ENCODE results near the gene PCBP3. TPM values are rescaled to one million over a fixed set of nuclear protein-coding genes. Genes with fewer than 3 reads are reported as not detected.

The PCBP3 gene
- total RNA-seq, 2 donors from 2014 or later, result 0.77 to 17.2 TPM

DNA sequence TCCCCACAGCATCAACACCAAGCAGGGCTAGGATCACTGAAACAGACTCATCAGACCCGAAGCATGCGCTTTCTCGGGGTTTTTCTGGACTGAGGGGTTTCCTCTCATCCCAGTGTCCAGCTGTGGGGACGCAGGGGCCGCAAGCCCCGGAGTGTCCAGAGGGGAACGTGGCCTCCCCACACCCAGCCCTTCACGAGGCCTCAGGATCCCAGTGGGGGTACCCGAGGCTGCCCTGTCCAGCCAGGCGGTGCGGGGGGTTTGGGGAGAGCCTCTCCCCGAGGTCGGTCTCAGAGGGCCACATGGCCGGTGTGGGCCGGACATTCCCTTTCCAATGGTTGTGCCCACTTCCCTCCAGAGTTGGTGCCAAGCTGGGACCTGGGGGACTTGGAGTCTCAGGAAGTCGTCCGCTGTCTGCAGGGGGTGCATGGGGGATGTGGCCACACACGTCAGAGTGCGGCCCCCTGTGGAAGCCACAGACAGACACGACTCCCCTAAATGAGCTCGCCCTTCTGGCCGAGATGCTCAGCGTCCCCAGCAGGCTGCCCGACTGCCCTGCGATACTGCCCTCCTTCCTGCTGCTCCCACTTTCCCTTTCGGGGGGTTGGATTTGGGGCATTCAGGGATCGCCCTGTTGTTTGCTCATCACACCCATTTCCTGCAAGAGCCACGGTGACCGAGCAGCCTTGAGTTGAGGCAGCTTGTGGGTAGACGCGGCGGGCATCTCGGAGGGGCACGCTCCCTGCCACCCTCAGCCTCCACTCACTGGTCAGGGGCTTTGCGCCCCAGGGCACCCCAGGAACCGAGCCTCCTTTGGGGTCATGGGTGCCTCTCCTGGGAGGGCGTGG lies 342.2 kb downstream of the PCBP3 start:
- 91% methylated on average over 37 of the region's 37 CpGs for WGBS
- Histone ChIP-seq H3K9me3 (no peaks in the 10 kb centered on the region), H3K4me3 (no peak overlapping the region), H3K27me3 (replicated peaks; ENCODE audit: insufficient read depth) (no peaks in the 10 kb centered on the region), H3K36me3 (peaks cover 4 to 6% of the 10 kb centered on the region in 2 donors), H3K27ac (no peak overlapping the region), H3K4me1 (replicated peaks) (no peaks in the 10 kb centered on the region)
- TF ChIP-seq, protein P1, sequence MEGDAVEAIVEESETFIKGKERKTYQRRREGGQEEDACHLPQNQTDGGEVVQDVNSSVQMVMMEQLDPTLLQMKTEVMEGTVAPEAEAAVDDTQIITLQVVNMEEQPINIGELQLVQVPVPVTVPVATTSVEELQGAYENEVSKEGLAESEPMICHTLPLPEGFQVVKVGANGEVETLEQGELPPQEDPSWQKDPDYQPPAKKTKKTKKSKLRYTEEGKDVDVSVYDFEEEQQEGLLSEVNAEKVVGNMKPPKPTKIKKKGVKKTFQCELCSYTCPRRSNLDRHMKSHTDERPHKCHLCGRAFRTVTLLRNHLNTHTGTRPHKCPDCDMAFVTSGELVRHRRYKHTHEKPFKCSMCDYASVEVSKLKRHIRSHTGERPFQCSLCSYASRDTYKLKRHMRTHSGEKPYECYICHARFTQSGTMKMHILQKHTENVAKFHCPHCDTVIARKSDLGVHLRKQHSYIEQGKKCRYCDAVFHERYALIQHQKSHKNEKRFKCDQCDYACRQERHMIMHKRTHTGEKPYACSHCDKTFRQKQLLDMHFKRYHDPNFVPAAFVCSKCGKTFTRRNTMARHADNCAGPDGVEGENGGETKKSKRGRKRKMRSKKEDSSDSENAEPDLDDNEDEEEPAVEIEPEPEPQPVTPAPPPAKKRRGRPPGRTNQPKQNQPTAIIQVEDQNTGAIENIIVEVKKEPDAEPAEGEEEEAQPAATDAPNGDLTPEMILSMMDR (IDR thresholded peaks at IDR 0.05), result no peak
- no peak for TF ChIP-seq POLR2AphosphoS5 (IDR thresholded peaks at IDR 0.05)
- no peak for TF ChIP-seq POLR2A (IDR thresholded peaks at IDR 0.05)
- no peak for DNase-seq (ENCODE audit: low spot score)
- intact Hi-C loops (cut with DNase I), result no loop called here

DNA sequence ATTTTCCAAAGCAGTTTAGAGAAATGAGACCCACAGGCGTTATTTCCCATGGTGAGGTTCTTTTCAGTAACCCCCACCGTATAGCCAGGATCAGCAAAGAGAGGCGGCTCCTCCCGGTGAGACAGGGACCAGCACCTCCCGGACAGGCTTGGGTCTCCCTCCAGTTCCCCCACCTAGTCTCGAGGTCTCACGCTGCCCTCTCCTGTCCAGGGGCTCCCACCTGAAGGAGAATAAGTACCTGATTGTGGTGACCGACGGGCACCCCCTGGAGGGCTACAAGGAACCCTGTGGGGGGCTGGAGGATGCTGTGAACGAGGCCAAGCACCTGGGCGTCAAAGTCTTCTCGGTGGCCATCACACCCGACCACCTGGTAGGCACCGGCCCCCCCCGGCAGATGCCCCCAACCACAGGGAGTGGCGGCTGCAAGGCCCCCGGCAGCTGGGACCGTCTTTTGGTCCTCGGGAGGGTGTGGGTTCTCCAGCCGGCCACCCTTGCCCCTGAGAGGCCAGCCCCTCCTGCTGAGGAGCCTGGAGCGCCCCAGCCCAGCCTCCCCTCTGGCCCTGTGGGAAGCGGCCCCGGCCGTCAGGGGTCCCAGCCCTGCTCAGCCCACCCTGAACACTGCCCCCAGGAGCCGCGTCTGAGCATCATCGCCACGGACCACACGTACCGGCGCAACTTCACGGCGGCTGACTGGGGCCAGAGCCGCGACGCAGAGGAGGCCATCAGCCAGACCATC lies 343.0 kb downstream of the PCBP3 start:
- intact Hi-C loops (cut with DNase I), result no loop called here
- H3K27ac ChIP-seq, result no peak overlapping the region
- no peak overlapping the region for H3K4me3 ChIP-seq
- TF ChIP-seq, protein P1 (IDR thresholded peaks at IDR 0.05), result no peak
- TF ChIP-seq POLR2AphosphoS5 (IDR thresholded peaks at IDR 0.05), result no peak
- TF ChIP-seq POLR2A (IDR thresholded peaks at IDR 0.05), result no peak
- no peak for DNase-seq (ENCODE audit: low spot score)
- no peaks in the 10 kb centered on the region for H3K9me3 ChIP-seq
- 93% methylated on average over 35 of the region's 36 CpGs for WGBS
- no peaks in the 10 kb centered on the region for H3K4me1 ChIP-seq (replicated peaks)
- H3K27me3 ChIP-seq (replicated peaks; ENCODE audit: insufficient read depth), result no peaks in the 10 kb centered on the region
- peaks cover 4 to 6% of the 10 kb centered on the region in 2 donors for H3K36me3 ChIP-seq

DNA sequence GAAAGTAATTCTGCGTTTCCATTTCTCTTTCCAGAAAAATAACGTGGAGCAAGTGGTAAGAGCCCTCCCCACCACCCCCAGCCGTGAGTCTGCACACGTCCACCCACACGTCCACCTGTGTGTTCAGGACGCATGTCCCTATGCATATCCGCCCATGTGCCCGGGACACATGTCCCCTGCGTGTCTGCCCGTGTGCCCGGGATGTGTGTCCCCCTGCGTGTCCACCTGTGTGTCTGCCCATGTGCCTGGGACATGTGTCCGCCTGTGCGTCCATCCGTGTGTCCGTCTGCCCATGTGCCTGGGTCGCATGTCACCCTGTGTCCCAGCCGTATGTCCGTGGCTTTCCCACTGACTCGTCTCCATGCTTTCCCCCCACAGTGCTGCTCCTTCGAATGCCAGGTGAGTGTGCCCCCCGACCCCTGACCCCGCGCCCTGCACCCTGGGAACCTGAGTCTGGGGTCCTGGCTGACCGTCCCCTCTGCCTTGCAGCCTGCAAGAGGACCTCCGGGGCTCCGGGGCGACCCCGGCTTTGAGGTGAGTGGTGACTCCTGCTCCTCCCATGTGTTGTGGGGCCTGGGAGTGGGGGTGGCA lies 343.7 kb downstream of the PCBP3 start:
- no peak overlapping the region for H3K27ac ChIP-seq
- WGBS, result 90% methylated on average over 29 of the region's 29 CpGs
- intact Hi-C loops (cut with DNase I), result no loop called here
- H3K27me3 ChIP-seq (replicated peaks; ENCODE audit: insufficient read depth), result no peaks in the 10 kb centered on the region
- H3K4me3 ChIP-seq, result no peak overlapping the region
- no peaks in the 10 kb centered on the region for H3K4me1 ChIP-seq (replicated peaks)
- H3K36me3 ChIP-seq, result peaks cover 4 to 6% of the 10 kb centered on the region in 2 donors
- no peak for TF ChIP-seq POLR2A (IDR thresholded peaks at IDR 0.05)
- TF ChIP-seq, protein P1 (IDR thresholded peaks at IDR 0.05), result no peak
- TF ChIP-seq POLR2AphosphoS5 (IDR thresholded peaks at IDR 0.05), result no peak
- DNase-seq (ENCODE audit: low spot score), result no peak
- H3K9me3 ChIP-seq, result no peaks in the 10 kb centered on the region

GRCh38 chr21:45988366-45989347 lies 345.1 kb downstream of the PCBP3 start:
- WGBS, result 84% methylated on average over 30 of the region's 36 CpGs
- intact Hi-C loops (cut with DNase I), result no loop called here
- Histone ChIP-seq H3K36me3 (peaks cover 4 to 6% of the 10 kb centered on the region in 2 donors), H3K4me1 (replicated peaks) (no peaks in the 10 kb centered on the region), H3K27ac (no peak overlapping the region), H3K4me3 (no peak overlapping the region), H3K27me3 (replicated peaks; ENCODE audit: insufficient read depth) (no peaks in the 10 kb centered on the region), H3K9me3 (no peaks in the 10 kb centered on the region)
- no peak for DNase-seq (ENCODE audit: low spot score)
- TF ChIP-seq, protein P1 (IDR thresholded peaks at IDR 0.05), result no peak
- TF ChIP-seq POLR2A (IDR thresholded peaks at IDR 0.05) (no peak), POLR2AphosphoS5 (IDR thresholded peaks at IDR 0.05) (no peak)
